Measurements from ENCODE around the gene DNAH3. TPM values are rescaled to one million over a fixed set of nuclear protein-coding genes. Genes with fewer than 3 reads are reported as not detected.
"Not testable (repeated sequence)": the region's sequence is repeated elsewhere in the genome, so short reads cannot be mapped to it uniquely, and the experiment has no call there.

The DNAH3 gene
- total RNA-seq, 1 experiment from 2014 or later: 0.90 TPM

- DNase-seq: no peak
- Histone ChIP-seq H3K27me3 (ENCODE audit: control insufficient read depth, insufficient read depth, low read length) (no peaks in the 10 kb centered on the region), H3K4me3 (ENCODE audit: insufficient read depth, low read depth, low read length) (no peak overlapping the region), H3K36me3 (replicated peaks; ENCODE audit: control insufficient read depth, insufficient read depth, low read length) (no peaks in the 10 kb centered on the region)
Measured at GRCh38 chr16:21037736-21038135, 112.9 kb downstream of the DNAH3 start.

GRCh38 chr16:21037168-21037567, 113.5 kb downstream of the DNAH3 start:
- H3K36me3 ChIP-seq (replicated peaks; ENCODE audit: control insufficient read depth, insufficient read depth, low read length): no peaks in the 10 kb centered on the region
- H3K4me3 ChIP-seq (ENCODE audit: insufficient read depth, low read depth, low read length): no peak overlapping the region
- no peaks in the 10 kb centered on the region for H3K27me3 ChIP-seq (ENCODE audit: control insufficient read depth, insufficient read depth, low read length)
- DNase-seq: no peak

GRCh38 chr16:21036471-21036870, 114.2 kb downstream of the DNAH3 start:
- Histone ChIP-seq H3K27me3 (ENCODE audit: control insufficient read depth, insufficient read depth, low read length) (no peaks in the 10 kb centered on the region), H3K36me3 (replicated peaks; ENCODE audit: control insufficient read depth, insufficient read depth, low read length) (no peaks in the 10 kb centered on the region), H3K4me3 (ENCODE audit: insufficient read depth, low read depth, low read length) (no peak overlapping the region)
- no peak for DNase-seq

GRCh38 chr16:21033704-21034103, 116.9 kb downstream of the DNAH3 start:
- Histone ChIP-seq H3K4me3 (ENCODE audit: insufficient read depth, low read depth, low read length) (no peak overlapping the region), H3K36me3 (replicated peaks; ENCODE audit: control insufficient read depth, insufficient read depth, low read length) (no peaks in the 10 kb centered on the region), H3K27me3 (ENCODE audit: control insufficient read depth, insufficient read depth, low read length) (no peaks in the 10 kb centered on the region)
- DNase-seq: no peak

- H3K36me3 ChIP-seq (replicated peaks; ENCODE audit: control insufficient read depth, insufficient read depth, low read length): no peaks in the 10 kb centered on the region
- DNase-seq: no peak
- no peaks in the 10 kb centered on the region for H3K27me3 ChIP-seq (ENCODE audit: control insufficient read depth, insufficient read depth, low read length)
- no peak overlapping the region for H3K4me3 ChIP-seq (ENCODE audit: insufficient read depth, low read depth, low read length)
Measured at GRCh38 chr16:21033264-21033663, 117.4 kb downstream of the DNAH3 start.

- Histone ChIP-seq H3K36me3 (replicated peaks; ENCODE audit: control insufficient read depth, insufficient read depth, low read length) (no peaks in the 10 kb centered on the region), H3K27me3 (ENCODE audit: control insufficient read depth, insufficient read depth, low read length) (no peaks in the 10 kb centered on the region), H3K4me3 (ENCODE audit: insufficient read depth, low read depth, low read length) (no peak overlapping the region)
- no peak for DNase-seq
Measured at GRCh38 chr16:21028728-21029127, 121.9 kb downstream of the DNAH3 start.

GRCh38 chr16:21026846-21027245, 123.8 kb downstream of the DNAH3 start:
- no peaks in the 10 kb centered on the region for H3K27me3 ChIP-seq (ENCODE audit: control insufficient read depth, insufficient read depth, low read length)
- no peak overlapping the region for H3K4me3 ChIP-seq (ENCODE audit: insufficient read depth, low read depth, low read length)
- DNase-seq: no peak

GRCh38 chr16:21023509-21024202, 127.0 kb downstream of the DNAH3 start:
- Histone ChIP-seq H3K27me3 (ENCODE audit: control insufficient read depth, insufficient read depth, low read length) (no peaks in the 10 kb centered on the region), H3K4me3 (ENCODE audit: insufficient read depth, low read depth, low read length) (no peak overlapping the region), H3K36me3 (replicated peaks; ENCODE audit: control insufficient read depth, insufficient read depth, low read length) (no peaks in the 10 kb centered on the region)
- DNase-seq: no peak

More at GRCh38 chr16:21026846-21027245, 123.8 kb downstream of the DNAH3 start:
- no peaks in the 10 kb centered on the region for H3K36me3 ChIP-seq (replicated peaks; ENCODE audit: control insufficient read depth, insufficient read depth, low read length)

GRCh38 chr16:21021316-21021715, 129.3 kb downstream of the DNAH3 start:
- Histone ChIP-seq H3K27me3 (ENCODE audit: control insufficient read depth, insufficient read depth, low read length) (no peaks in the 10 kb centered on the region), H3K4me3 (ENCODE audit: insufficient read depth, low read depth, low read length) (no peak overlapping the region), H3K36me3 (replicated peaks; ENCODE audit: control insufficient read depth, insufficient read depth, low read length) (no peaks in the 10 kb centered on the region)
- no peak for DNase-seq

GRCh38 chr16:21009815-21010214, 140.8 kb downstream of the DNAH3 start:
- Histone ChIP-seq H3K36me3 (replicated peaks; ENCODE audit: control insufficient read depth, insufficient read depth, low read length) (no peaks in the 10 kb centered on the region), H3K4me3 (ENCODE audit: insufficient read depth, low read depth, low read length) (no peak overlapping the region), H3K27me3 (ENCODE audit: control insufficient read depth, insufficient read depth, low read length) (no peaks in the 10 kb centered on the region)
- no peak for DNase-seq

- Histone ChIP-seq H3K4me3 (ENCODE audit: insufficient read depth, low read depth, low read length) (no peak overlapping the region), H3K36me3 (replicated peaks; ENCODE audit: control insufficient read depth, insufficient read depth, low read length) (no peaks in the 10 kb centered on the region), H3K27me3 (ENCODE audit: control insufficient read depth, insufficient read depth, low read length) (no peaks in the 10 kb centered on the region)
- no peak for DNase-seq
Measured at GRCh38 chr16:21005008-21005407, 145.6 kb downstream of the DNAH3 start.

GRCh38 chr16:21001262-21001661, 149.4 kb downstream of the DNAH3 start:
- Histone ChIP-seq H3K36me3 (replicated peaks; ENCODE audit: control insufficient read depth, insufficient read depth, low read length) (no peaks in the 10 kb centered on the region), H3K4me3 (ENCODE audit: insufficient read depth, low read depth, low read length) (no peak overlapping the region), H3K27me3 (ENCODE audit: control insufficient read depth, insufficient read depth, low read length) (no peaks in the 10 kb centered on the region)
- DNase-seq: peak; percentile 37

GRCh38 chr16:20997147-20997546, 153.5 kb downstream of the DNAH3 start:
- Histone ChIP-seq H3K4me3 (ENCODE audit: insufficient read depth, low read depth, low read length) (no peak overlapping the region), H3K27me3 (ENCODE audit: control insufficient read depth, insufficient read depth, low read length) (no peaks in the 10 kb centered on the region), H3K36me3 (replicated peaks; ENCODE audit: control insufficient read depth, insufficient read depth, low read length) (no peaks in the 10 kb centered on the region)
- DNase-seq: no peak

GRCh38 chr16:20995711-20996110, 154.9 kb downstream of the DNAH3 start:
- H3K36me3 ChIP-seq (replicated peaks; ENCODE audit: control insufficient read depth, insufficient read depth, low read length): no peaks in the 10 kb centered on the region
- no peaks in the 10 kb centered on the region for H3K27me3 ChIP-seq (ENCODE audit: control insufficient read depth, insufficient read depth, low read length)
- no peak for DNase-seq
- no peak overlapping the region for H3K4me3 ChIP-seq (ENCODE audit: insufficient read depth, low read depth, low read length)

GRCh38 chr16:20989496-20990070, 161.1 kb downstream of the DNAH3 start:
- not testable (repeated sequence) for H3K27me3 ChIP-seq (ENCODE audit: control insufficient read depth, insufficient read depth, low read length); H3K36me3 ChIP-seq (replicated peaks; ENCODE audit: control insufficient read depth, insufficient read depth, low read length); H3K4me3 ChIP-seq (ENCODE audit: insufficient read depth, low read depth, low read length); DNase-seq

Data from H7 (cell line).